CD14-positive monocyte (primary cell): ENCODE results near the gene TULP1. TPM values are rescaled to one million over a fixed set of nuclear protein-coding genes. Genes with fewer than 3 reads are reported as not detected.

ENCODE experiments used
- DNase-seq, 3 donors: peaks; one replicate each; pipeline ENCODE4 v3.0.0-alpha.2; 2011 to 2022
- H2AFZ ChIP-seq: 2 replicates; pipeline ENCODE4 v1.6.0; 2012; ENCODE audit warnings: mild to moderate bottlenecking, low read depth, low read length, inconsistent platforms; ENCODE audit not compliant: insufficient read depth, poor library complexity, severe bottlenecking
- H3K27ac ChIP-seq, 2 donors: 1 replicate in 1 of 2; 2 replicates in 1 of 2; pipeline ENCODE4 v1.5.1; 2012 to 2013; ENCODE audit warnings: low read length in 2 of 2, control low read depth in 1 of 2, inconsistent platforms in 1 of 2, low read depth in 1 of 2, mild to moderate bottlenecking in 1 of 2
- H3K27me3 ChIP-seq, 2 donors: one replicate each; pipeline versions ENCODE4 v1.6.0 to v1.6.1; 2011 to 2013; ENCODE audit warnings: low read length in 2 of 2; ENCODE audit not compliant: control insufficient read depth in 2 of 2, insufficient read depth in 2 of 2
- H3K36me3 ChIP-seq, 2 donors: replicated peaks in 1 of 2; 1 replicate in 1 of 2; 2 replicates in 1 of 2; pipeline versions ENCODE4 v1.5.1 to v1.6.1; 2012 to 2013; ENCODE audit warnings: low read length in 2 of 2, control low read depth in 1 of 2, inconsistent platforms in 1 of 2, mild to moderate bottlenecking in 1 of 2; ENCODE audit not compliant: insufficient read depth in 2 of 2, control insufficient read depth in 1 of 2
- H3K4me1 ChIP-seq, 2 donors: 1 replicate in 1 of 2; 2 replicates in 1 of 2; pipeline versions ENCODE4 v1.5.1 to v1.6.1; 2012 to 2013; ENCODE audit warnings: low read length in 2 of 2, control low read depth in 1 of 2, inconsistent platforms in 1 of 2, mild to moderate bottlenecking in 1 of 2, moderate library complexity in 1 of 2; ENCODE audit not compliant: insufficient read depth in 2 of 2, control insufficient read depth in 1 of 2
- H3K4me2 ChIP-seq: replicated peaks from 2 replicates; pipeline ENCODE3; 2012; ENCODE audit warnings: low read length, moderate library complexity, mild to moderate bottlenecking; ENCODE audit not compliant: poor library complexity, severe bottlenecking; ENCODE audit errors: extremely low read depth
- H3K4me3 ChIP-seq, 3 experiments: fragments of 200-600 bp in 1 of 3; sonication (generic) in 1 of 3; replicated peaks in 1 of 3; 1 replicate in 2 of 3; 2 replicates in 1 of 3; pipeline ENCODE4 v1.5.1; 2011 to 2013; ENCODE audit warnings: low read length in 3 of 3, mild to moderate bottlenecking in 3 of 3, control low read depth in 2 of 3, low read depth in 2 of 3, inconsistent platforms in 1 of 3, moderate library complexity in 1 of 3
- H3K79me2 ChIP-seq: 2 replicates; pipeline ENCODE4 v1.6.0; 2012; ENCODE audit warnings: mild to moderate bottlenecking, control low read depth, inconsistent platforms, low read length, moderate library complexity; ENCODE audit not compliant: insufficient read depth
- H3K9ac ChIP-seq: 2 replicates; pipeline ENCODE4 v1.6.0; 2017; ENCODE audit warnings: low read length, mild to moderate bottlenecking; ENCODE audit not compliant: insufficient read depth, poor library complexity, severe bottlenecking
- H3K9me3 ChIP-seq, 2 donors: replicated peaks in 1 of 2; 1 replicate in 1 of 2; 2 replicates in 1 of 2; pipeline versions ENCODE4 v1.5.1 to v1.6.1; 2012 to 2013; ENCODE audit warnings: low read length in 2 of 2, control low read depth in 1 of 2; ENCODE audit not compliant: control insufficient read depth in 1 of 2, insufficient read depth in 1 of 2
- H4K20me1 ChIP-seq: 2 replicates; pipeline ENCODE4 v1.6.0; 2012; ENCODE audit warnings: mild to moderate bottlenecking, low read length, control low read depth, moderate library complexity; ENCODE audit not compliant: insufficient read depth
- H3K27ac Mint-ChIP-seq, 7 donors: one replicate each; pipeline ENCODE4 v1.8.0; 2020; ENCODE audit warnings: mild to moderate bottlenecking in 7 of 7, mixed read lengths in 7 of 7, moderate library complexity in 6 of 7, inconsistent platforms in 2 of 7
- H3K27me3 Mint-ChIP-seq, 3 donors: one replicate each; pipeline ENCODE4 v1.8.0; 2021 to 2022; ENCODE audit warnings: low read depth in 3 of 3, mild to moderate bottlenecking in 3 of 3, mixed read lengths in 3 of 3, moderate library complexity in 3 of 3, inconsistent platforms in 1 of 3
- H3K36me3 Mint-ChIP-seq, 2 donors: one replicate each; pipeline ENCODE4 v1.8.0; 2020; ENCODE audit warnings: mixed read lengths in 2 of 2, inconsistent platforms in 1 of 2, mild to moderate bottlenecking in 1 of 2
- H3K4me1 Mint-ChIP-seq: one replicate; pipeline ENCODE4 v1.8.0; 2020; ENCODE audit warnings: mild to moderate bottlenecking, mixed read lengths
- H3K4me3 Mint-ChIP-seq, 2 donors: one replicate each; pipeline ENCODE4 v1.8.0; 2020; ENCODE audit warnings: mild to moderate bottlenecking in 2 of 2, mixed read lengths in 2 of 2, moderate library complexity in 1 of 2
- H3K9me3 Mint-ChIP-seq, 7 donors: one replicate each; pipeline ENCODE4 v1.8.0; 2020 to 2022; ENCODE audit warnings: mixed read lengths in 7 of 7, mild to moderate bottlenecking in 6 of 7, moderate library complexity in 6 of 7, inconsistent platforms in 2 of 7
- CTCF ChIP-seq: fragments of 200-600 bp; IDR thresholded peaks from one replicate; pipeline ENCODE4 v1.8.0; 2022; ENCODE audit warnings: antibody characterized with exemption, mild to moderate bottlenecking
- WGBS: methylation state at CpG from one replicate; pipeline ENCODE4 v1.1.5; 2013; ENCODE audit warnings: missing lambda C conversion rate; ENCODE audit not compliant: insufficient coverage; 5-methylcytosine and 5-hydroxymethylcytosine counted together
- intact Hi-C, 2 donors: fragments of 100-400 bp; cut with micrococcal nuclease; formaldehyde crosslinking; loops; one replicate each; pipeline versions ENCODE4 v1.15.0 to v1.15.1; 2023
- polyA plus RNA-seq, 3 donors: library from polyadenylated mRNA; depleted of rRNA in 1 of 3; unstranded in 2 of 3; stranded (reverse) in 1 of 3; fragments of 300-500 nt in 2 of 3; fragments of >200 nt in 1 of 3; fragmentation: Illumina TruSeq in 2 of 3; gene quantifications; 1 replicate in 2 of 3; 2 replicates in 1 of 3; pipeline ENCODE4 v1.2.3, GENCODE V29; 2012 to 2021

The TULP1 gene
- polyA plus RNA-seq, 3 donors = not detected

- peak overlapping the region; percentile 20 to 73 (median 26) for H3K4me3 ChIP-seq
- DNase-seq = peak in 2 of 3 donors; percentile 2 to 16
- H4K20me1 ChIP-seq = peaks cover 10% of the 10 kb centered on the region
- Mint-ChIP-seq H3K4me3 (peak overlapping the region; percentile 76 to 83), H3K4me1 (peaks cover 35% of the 10 kb centered on the region), H3K9me3 (peaks cover 0 to 19% (median 8%) of the 10 kb centered on the region in 7 donors), H3K27ac (no peak overlapping the region), H3K27me3 (peaks cover 78 to 95% (median 81%) of the 10 kb centered on the region in 3 donors), H3K36me3 (peaks cover 2 to 5% of the 10 kb centered on the region in 2 donors)
- intact Hi-C loops = no loop called here
- TF ChIP-seq CTCF = no peak
- H3K9me3 ChIP-seq = peaks cover 0 to 9% of the 10 kb centered on the region in 2 donors
- no peaks in the 10 kb centered on the region for H3K79me2 ChIP-seq
- H3K36me3 ChIP-seq = no peaks in the 10 kb centered on the region
- peaks cover 37 to 80% of the 10 kb centered on the region in 2 donors for H3K27me3 ChIP-seq
- no peak overlapping the region for H3K27ac ChIP-seq
- peaks cover 33 to 40% of the 10 kb centered on the region in 2 donors for H3K4me1 ChIP-seq
- peak overlapping the region; percentile 51 for H3K9ac ChIP-seq
- peak overlapping the region; percentile 88 for H3K4me2 ChIP-seq
- H2AFZ ChIP-seq = peak overlapping the region; percentile 76
- WGBS = 9% methylated on average over 43 of the region's 77 CpGs
Observed at GRCh38 chr6:35497571-35498421, 14.9 kb downstream of the TULP1 start.

GRCh38 chr6:35496841-35497570 is 15.7 kb downstream of the TULP1 start, which contains the start of gene TEAD3:
Gene TEAD3, minus strand, starts transcription at chr6:35497079.
- peak within 1 kb of the TSS; percentile 76 to 83 for H3K4me3 Mint-ChIP-seq
- peak within 1 kb of the TSS; percentile 20 to 73 (median 26) for H3K4me3 ChIP-seq
- under 1% methylated on average over 62 of the region's 98 CpGs for WGBS

More at GRCh38 chr6:35496841-35497570, 15.7 kb downstream of the TULP1 start, which contains the start of gene TEAD3:
- H3K36me3 ChIP-seq = no peaks in the 10 kb centered on the region
- peak in 1 of 3 donors; percentile 5 for DNase-seq
- Mint-ChIP-seq H3K27ac (no peak within 1 kb of the TSS), H3K9me3 (peaks cover 0 to 19% (median 8%) of the 10 kb centered on the region in 7 donors), H3K27me3 (peaks cover 78 to 95% (median 81%) of the 10 kb centered on the region in 3 donors), H3K4me1 (peaks cover 38% of the 10 kb centered on the region), H3K36me3 (peaks cover 2 to 5% of the 10 kb centered on the region in 2 donors)
- no peaks in the 10 kb centered on the region for H3K79me2 ChIP-seq
- H2AFZ ChIP-seq = peak within 1 kb of the TSS; percentile 76
- peaks cover 37 to 87% of the 10 kb centered on the region in 2 donors for H3K27me3 ChIP-seq
- H3K4me1 ChIP-seq = peaks cover 36 to 42% of the 10 kb centered on the region in 2 donors
- intact Hi-C loops = no loop called here
- TF ChIP-seq CTCF = no peak
- H4K20me1 ChIP-seq = peaks cover 10% of the 10 kb centered on the region
- peak within 1 kb of the TSS; percentile 88 for H3K4me2 ChIP-seq
- peaks cover 0 to 9% of the 10 kb centered on the region in 2 donors for H3K9me3 ChIP-seq
- no peak within 1 kb of the TSS for H3K27ac ChIP-seq
- peak within 1 kb of the TSS; percentile 51 for H3K9ac ChIP-seq
